GM08714 (cell line): ENCODE measurements around the gene WDR27.
"Not testable (repeated sequence)": the region's sequence is repeated elsewhere in the genome, so short reads cannot be mapped to it uniquely, and the experiment has no call there.

ENCODE experiments used
- H3K4me3 ChIP-seq: fragments of 200-500 bp; sonication (Bioruptor generic); 2 replicates; pipeline ENCODE4 v1.5.1; 2014; ENCODE audit warnings: mild to moderate bottlenecking, low read length, inconsistent platforms
- ZNF274 ChIP-seq: IDR thresholded peaks from 2 replicates; pipeline ENCODE4 v1.6.1; 2012; ENCODE audit warnings: mild to moderate bottlenecking, low read depth, low read length

Gene WDR27

GRCh38 chr6:169723200-169723909 lies 21.5 kb upstream of the WDR27 start:
- H3K4me3 ChIP-seq = peak overlapping the region; percentile 59
- no peak for TF ChIP-seq ZNF274

- no peak for TF ChIP-seq ZNF274
- peak overlapping the region; percentile 59 for H3K4me3 ChIP-seq
Measured at GRCh38 chr6:169722362-169723199, 20.8 kb upstream of the WDR27 start.

DNA sequence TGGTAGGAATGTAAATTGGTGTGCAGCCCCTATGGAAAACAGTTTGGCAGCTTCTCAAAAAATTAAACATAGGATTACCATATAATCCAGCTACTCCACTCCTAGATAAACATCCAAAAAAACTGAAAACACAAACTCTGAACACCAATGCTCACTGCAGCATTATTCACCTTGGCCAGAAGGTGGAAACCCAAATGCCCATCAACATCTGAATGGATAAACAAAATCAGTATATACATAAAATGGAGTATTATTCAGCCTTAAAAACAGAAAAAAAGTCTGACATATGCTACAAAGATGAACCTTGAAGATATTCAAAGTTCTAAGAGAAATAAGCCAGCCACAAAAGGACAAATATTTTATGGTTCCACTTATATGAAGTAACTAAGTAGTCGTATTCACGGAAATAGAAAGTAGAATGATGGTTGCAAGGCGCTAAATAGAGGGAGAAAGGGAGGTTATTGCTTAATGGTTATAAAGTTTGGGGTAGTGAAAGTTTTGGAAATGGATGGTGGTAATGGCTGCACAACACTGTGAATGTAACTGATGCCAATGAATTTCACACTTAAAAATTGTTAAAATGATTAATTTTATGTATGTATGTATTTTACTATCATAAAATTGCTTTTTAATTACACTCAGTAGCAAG lies 18.5 kb upstream of the WDR27 start:
- H3K4me3 ChIP-seq = no peak overlapping the region
- TF ChIP-seq ZNF274 = no peak

GRCh38 chr6:169719117-169719516 lies 17.3 kb upstream of the WDR27 start:
- no peak for TF ChIP-seq ZNF274
- no peak overlapping the region for H3K4me3 ChIP-seq

DNA sequence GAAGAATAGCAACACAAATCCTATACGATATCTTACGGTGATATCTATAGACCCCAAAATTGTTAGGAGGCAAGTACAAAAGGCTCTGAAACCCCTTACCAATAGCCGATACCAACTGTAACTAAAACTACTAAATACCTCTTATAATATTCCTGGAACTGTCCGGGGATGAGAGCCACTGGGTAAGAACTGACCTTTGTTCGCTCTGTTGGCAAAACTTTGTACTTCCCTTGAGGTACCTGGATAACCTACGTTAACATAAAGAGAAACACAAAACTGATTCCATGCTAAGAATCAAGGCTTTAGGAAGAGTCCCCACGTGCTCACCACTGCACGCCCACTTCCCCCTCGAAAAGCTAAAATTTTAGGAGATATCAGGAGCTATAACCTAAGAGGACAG lies 12.8 kb upstream of the WDR27 start:
- H3K4me3 ChIP-seq = no peak overlapping the region
- no peak for TF ChIP-seq ZNF274

- TF ChIP-seq ZNF274 = no peak
- H3K4me3 ChIP-seq = no peak overlapping the region
Measured at GRCh38 chr6:169714178-169714577, 12.3 kb upstream of the WDR27 start.

GRCh38 chr6:169710009-169710408 lies 8.2 kb upstream of the WDR27 start:
- TF ChIP-seq ZNF274 = no peak
- H3K4me3 ChIP-seq = no peak overlapping the region

GRCh38 chr6:169709293-169709692 lies 7.5 kb upstream of the WDR27 start:
- H3K4me3 ChIP-seq = no peak overlapping the region
- no peak for TF ChIP-seq ZNF274

- no peak overlapping the region for H3K4me3 ChIP-seq
Measured at GRCh38 chr6:169707772-169708171, 5.9 kb upstream of the WDR27 start.

DNA sequence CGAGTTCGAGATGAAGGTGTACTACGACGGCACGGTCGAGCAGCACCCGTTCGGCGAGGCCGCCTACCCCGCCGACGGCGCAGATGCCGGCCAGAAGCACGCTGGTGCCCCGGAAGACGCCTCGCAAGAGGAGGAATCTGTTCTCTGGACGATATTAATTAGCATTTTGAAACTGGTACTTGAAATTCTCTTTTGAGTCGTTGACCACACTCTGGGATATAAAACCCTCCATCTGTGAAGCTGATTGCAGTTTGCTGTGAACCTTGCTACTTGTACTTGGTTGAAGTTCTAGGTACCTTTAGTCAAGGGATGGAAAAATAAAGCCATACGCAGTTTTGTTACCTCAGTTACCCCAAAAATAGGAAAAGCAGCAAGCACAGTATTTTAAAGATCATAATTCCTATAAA lies 1.0 kb upstream of the WDR27 start:
- peak overlapping the region; percentile 95 for H3K4me3 ChIP-seq
- no peak for TF ChIP-seq ZNF274

More at GRCh38 chr6:169707772-169708171, 5.9 kb upstream of the WDR27 start:
- TF ChIP-seq ZNF274 = no peak

GRCh38 chr6:169701311-169701953 lies 397 bp downstream of the WDR27 start:
- peak overlapping the region; percentile 95 for H3K4me3 ChIP-seq
- TF ChIP-seq ZNF274 = no peak

GRCh38 chr6:169700296-169700695 lies 1.5 kb downstream of the WDR27 start:
- H3K4me3 ChIP-seq = no peak overlapping the region
- no peak for TF ChIP-seq ZNF274

GRCh38 chr6:169697115-169697514 lies 4.7 kb downstream of the WDR27 start:
- not testable (repeated sequence) for H3K4me3 ChIP-seq

- TF ChIP-seq ZNF274 = no peak
- H3K4me3 ChIP-seq = no peak overlapping the region
Measured at GRCh38 chr6:169695131-169695530, 6.7 kb downstream of the WDR27 start.
